Kidney capillary endothelial cell (primary cell): ENCODE measurements around the gene C11orf42.

ENCODE experiments used
- DNase-seq: peaks from one replicate; pipeline ENCODE4 v3.0.0-alpha.2; 2018; ENCODE audit warnings: low spot score

Gene C11orf42

DNA sequence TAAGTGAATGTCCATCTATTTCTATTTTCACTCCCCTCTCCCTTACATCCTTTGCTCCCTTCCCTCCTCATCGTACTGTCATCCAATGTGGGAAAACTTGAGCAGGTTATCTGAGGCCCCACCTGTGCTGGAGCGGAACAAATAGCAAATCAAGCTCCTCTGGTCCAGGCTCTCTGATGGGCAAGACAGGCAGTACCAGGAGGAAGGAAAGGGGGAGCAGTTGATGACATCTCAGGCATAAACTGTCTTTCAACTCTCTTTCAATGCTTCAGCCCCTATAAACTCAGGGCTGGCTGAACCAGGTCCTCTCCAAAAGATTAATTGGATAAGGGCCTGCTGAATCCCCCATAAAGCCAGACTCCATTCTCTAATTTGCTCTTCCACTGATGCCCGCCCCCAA is 52.8 kb downstream of the C11orf42 start:
- DNase-seq, result no peak

- no peak for DNase-seq
Measured at GRCh38 chr11:6258571-6259081, 53.3 kb downstream of the C11orf42 start.

- no peak for DNase-seq
Measured at GRCh38 chr11:6260207-6260726, 54.9 kb downstream of the C11orf42 start.
